Nephron (organoid): ENCODE results near the gene PTGES2.
A peak's percentile ranks its signal among the peaks of the same experiment; 100 is the strongest.

Source experiments
- H3K27ac Mint-ChIP-seq, 3 experiments: 2 replicates each; pipeline ENCODE4 v1.8.0; 2020; ENCODE audit warnings: mixed read lengths in 3 of 3, mild to moderate bottlenecking in 2 of 3, moderate library complexity in 1 of 3
- H3K27me3 Mint-ChIP-seq: 2 replicates; pipeline ENCODE4 v1.8.0; 2021; ENCODE audit warnings: low read depth, mild to moderate bottlenecking, moderate library complexity, mixed read lengths
- H3K36me3 Mint-ChIP-seq: 2 replicates; pipeline ENCODE4 v1.8.0; 2020; ENCODE audit warnings: low read depth, mixed read lengths
- H3K4me1 Mint-ChIP-seq: 2 replicates; pipeline ENCODE4 v1.8.0; 2020; ENCODE audit warnings: mixed read lengths
- H3K4me3 Mint-ChIP-seq, 3 experiments: 2 replicates each; pipeline ENCODE4 v1.8.0; 2020; ENCODE audit warnings: mild to moderate bottlenecking in 3 of 3, mixed read lengths in 3 of 3, moderate library complexity in 2 of 3
- H3K9me3 Mint-ChIP-seq: 2 replicates; pipeline ENCODE4 v1.8.0; 2020; ENCODE audit warnings: mixed read lengths
- TF ChIP-seq, protein P1 (sequence below), 3 experiments: fragments of 200-600 bp; sonication (generic); IDR thresholded peaks; one replicate each; pipeline ENCODE4 v1.5.0; 2021; ENCODE audit warnings: antibody characterized with exemption in 3 of 3; ENCODE audit not compliant: unreplicated experiment in 3 of 3

The PTGES2 gene

DNA sequence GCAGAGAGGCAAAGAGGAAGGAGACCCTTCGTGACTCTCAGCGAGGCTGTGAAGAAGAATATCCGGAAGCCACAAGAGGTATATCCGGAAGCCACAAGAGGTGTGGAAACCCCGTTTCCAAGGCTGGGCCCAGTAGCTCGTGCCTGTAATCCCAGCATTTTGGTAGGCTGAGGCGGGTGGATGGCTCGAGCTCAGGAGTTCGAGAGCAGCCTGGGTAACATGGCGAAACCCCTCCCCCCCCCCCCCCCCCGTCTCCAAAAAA, 31.9 kb upstream of the PTGES2 start:
- H3K27ac Mint-ChIP-seq = peak overlapping the region; percentile 48 to 66 (median 66)
- no peaks in the 10 kb centered on the region for H3K9me3 Mint-ChIP-seq
- H3K36me3 Mint-ChIP-seq = peaks cover 14% of the 10 kb centered on the region
- peak overlapping the region; percentile 78 to 80 (median 79) for H3K4me3 Mint-ChIP-seq
- TF ChIP-seq, protein P1, sequence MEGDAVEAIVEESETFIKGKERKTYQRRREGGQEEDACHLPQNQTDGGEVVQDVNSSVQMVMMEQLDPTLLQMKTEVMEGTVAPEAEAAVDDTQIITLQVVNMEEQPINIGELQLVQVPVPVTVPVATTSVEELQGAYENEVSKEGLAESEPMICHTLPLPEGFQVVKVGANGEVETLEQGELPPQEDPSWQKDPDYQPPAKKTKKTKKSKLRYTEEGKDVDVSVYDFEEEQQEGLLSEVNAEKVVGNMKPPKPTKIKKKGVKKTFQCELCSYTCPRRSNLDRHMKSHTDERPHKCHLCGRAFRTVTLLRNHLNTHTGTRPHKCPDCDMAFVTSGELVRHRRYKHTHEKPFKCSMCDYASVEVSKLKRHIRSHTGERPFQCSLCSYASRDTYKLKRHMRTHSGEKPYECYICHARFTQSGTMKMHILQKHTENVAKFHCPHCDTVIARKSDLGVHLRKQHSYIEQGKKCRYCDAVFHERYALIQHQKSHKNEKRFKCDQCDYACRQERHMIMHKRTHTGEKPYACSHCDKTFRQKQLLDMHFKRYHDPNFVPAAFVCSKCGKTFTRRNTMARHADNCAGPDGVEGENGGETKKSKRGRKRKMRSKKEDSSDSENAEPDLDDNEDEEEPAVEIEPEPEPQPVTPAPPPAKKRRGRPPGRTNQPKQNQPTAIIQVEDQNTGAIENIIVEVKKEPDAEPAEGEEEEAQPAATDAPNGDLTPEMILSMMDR (IDR thresholded peaks at IDR 0.05; ENCODE audit: unreplicated experiment in 3 of 3) = no peak
- H3K27me3 Mint-ChIP-seq = no peaks in the 10 kb centered on the region
- H3K4me1 Mint-ChIP-seq = peaks cover 4% of the 10 kb centered on the region

DNA sequence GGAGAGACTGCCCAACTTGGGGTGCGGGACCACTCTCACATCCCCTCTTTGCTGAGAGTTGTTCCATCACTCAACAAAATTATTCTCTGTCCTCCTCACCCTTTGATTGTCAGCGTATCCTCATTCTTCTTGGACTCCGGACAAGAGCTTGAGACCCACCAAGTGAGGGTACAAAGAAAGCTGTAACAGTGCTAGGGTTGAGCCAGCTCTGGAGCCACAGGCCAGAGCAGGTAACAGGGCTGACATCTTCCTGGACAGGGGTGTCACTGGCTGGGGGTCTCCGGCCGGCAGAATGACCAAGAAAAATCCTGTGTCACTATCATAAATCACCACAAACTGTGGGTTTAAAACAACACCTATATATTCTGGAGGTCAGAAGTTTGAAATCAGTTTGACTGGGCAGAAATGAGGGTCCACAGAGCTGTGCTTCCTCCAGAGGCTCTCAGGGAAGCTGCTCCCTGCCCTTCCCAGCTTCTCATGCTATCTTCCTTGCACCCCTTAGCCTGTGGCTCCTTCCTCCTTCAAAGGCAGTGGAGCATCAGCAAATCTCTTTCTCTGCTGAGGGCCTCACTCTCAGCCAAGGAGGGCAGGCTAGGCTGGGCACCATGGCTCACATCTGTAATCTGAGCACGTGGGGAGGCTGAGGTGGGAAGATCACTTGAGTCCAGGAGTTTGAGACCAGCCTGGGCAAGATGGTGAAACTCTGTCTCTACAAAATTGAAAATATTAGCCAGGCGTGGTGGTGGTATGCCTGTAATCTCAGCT, 28.4 kb upstream of the PTGES2 start:
- no peaks in the 10 kb centered on the region for H3K27me3 Mint-ChIP-seq
- no peak overlapping the region for H3K27ac Mint-ChIP-seq
- no peaks in the 10 kb centered on the region for H3K36me3 Mint-ChIP-seq
- no peaks in the 10 kb centered on the region for H3K9me3 Mint-ChIP-seq
- TF ChIP-seq, protein P1 (IDR thresholded peaks at IDR 0.05; ENCODE audit: unreplicated experiment in 3 of 3) = no peak
- no peak overlapping the region for H3K4me3 Mint-ChIP-seq
- H3K4me1 Mint-ChIP-seq = peaks cover under 1% of the 10 kb centered on the region

DNA sequence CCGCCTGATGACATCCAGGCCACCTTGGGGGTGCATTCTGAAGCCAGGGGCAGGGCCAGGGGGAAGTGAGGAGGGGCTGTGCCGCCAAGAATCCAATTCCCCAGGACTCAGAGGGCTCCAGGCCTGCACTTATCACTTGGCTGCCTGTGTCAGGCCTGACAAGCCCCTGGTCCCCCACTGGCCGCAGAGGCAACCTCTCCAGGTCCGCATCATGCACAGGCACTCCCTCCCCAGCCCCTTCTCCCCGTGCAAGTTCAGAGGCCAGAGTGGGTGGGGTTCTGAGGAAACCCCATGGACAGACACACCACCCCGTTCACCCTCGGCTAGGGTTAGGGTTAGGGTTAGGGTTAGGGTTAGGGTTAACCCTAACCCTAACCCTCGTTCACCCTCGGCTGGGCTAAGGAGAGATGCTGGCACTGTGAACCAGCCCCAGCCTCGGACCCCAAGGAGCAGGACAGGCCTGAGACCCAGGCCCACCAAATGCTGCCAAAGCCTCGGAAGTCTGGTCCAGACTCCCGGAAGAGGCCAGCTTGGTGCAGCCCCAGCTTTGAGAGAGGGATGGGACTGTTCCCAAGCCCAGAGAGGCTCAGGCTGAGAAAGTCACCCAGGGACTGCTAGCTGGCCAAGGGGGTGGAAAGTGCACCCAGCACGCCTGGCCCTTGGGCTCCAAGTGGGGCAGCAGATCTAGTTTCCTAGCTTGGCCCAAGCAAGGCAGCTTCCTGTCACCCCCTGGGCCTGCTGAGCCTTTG, 26.6 kb upstream of the PTGES2 start:
- Mint-ChIP-seq H3K4me3 (no peak overlapping the region), H3K27me3 (no peaks in the 10 kb centered on the region), H3K9me3 (no peaks in the 10 kb centered on the region), H3K4me1 (peaks cover 7% of the 10 kb centered on the region), H3K27ac (no peak overlapping the region), H3K36me3 (no peaks in the 10 kb centered on the region)
- TF ChIP-seq, protein P1 (IDR thresholded peaks at IDR 0.05; ENCODE audit: unreplicated experiment in 3 of 3) = no peak

DNA sequence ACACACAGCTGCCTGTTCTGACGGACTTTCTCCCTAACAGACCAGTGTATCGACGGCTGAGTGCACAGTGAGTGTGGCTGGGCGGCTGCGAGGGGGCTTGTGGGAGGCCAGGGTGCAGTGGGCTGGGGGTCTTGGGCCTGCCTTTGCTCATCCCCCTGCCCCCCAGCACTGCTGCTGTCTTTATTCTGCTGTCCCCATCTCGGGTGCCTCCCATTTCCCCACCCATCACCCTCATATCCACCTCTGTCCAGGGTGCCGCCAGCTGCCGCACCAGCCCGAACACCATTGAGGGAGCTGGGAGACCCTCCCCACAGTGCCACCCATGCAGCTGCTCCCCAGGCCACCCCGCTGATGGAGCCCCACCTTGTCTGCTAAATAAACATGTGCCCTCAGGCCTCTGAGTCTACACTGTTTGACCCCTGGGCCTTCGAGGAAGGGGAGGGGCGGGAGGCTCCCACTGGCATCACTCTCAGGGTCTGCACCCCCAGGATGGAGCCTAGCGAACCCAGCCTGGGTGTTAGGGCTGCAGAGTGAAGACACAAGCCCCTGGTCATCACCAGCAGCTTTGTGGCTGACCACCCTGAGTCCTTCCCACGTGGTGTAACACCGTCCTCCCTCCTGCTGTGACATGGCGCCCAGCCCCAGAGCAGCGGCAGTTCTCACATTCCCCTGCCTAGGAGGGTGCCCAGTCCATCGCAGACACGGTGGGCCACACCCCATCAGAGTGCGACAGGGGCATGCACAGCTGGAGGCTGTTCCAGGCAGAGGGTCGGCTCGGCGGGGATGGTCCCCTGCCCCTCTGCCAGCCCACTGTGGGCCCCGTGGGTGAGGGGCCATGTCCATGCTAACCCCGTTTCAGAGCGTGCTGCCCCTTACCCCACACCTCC, 25.8 kb upstream of the PTGES2 start:
- Mint-ChIP-seq H3K4me3 (no peak overlapping the region), H3K27me3 (no peaks in the 10 kb centered on the region), H3K27ac (no peak overlapping the region), H3K4me1 (peaks cover 11% of the 10 kb centered on the region), H3K36me3 (no peaks in the 10 kb centered on the region), H3K9me3 (no peaks in the 10 kb centered on the region)
- TF ChIP-seq, protein P1 (IDR thresholded peaks at IDR 0.05; ENCODE audit: unreplicated experiment in 3 of 3) = no peak

DNA sequence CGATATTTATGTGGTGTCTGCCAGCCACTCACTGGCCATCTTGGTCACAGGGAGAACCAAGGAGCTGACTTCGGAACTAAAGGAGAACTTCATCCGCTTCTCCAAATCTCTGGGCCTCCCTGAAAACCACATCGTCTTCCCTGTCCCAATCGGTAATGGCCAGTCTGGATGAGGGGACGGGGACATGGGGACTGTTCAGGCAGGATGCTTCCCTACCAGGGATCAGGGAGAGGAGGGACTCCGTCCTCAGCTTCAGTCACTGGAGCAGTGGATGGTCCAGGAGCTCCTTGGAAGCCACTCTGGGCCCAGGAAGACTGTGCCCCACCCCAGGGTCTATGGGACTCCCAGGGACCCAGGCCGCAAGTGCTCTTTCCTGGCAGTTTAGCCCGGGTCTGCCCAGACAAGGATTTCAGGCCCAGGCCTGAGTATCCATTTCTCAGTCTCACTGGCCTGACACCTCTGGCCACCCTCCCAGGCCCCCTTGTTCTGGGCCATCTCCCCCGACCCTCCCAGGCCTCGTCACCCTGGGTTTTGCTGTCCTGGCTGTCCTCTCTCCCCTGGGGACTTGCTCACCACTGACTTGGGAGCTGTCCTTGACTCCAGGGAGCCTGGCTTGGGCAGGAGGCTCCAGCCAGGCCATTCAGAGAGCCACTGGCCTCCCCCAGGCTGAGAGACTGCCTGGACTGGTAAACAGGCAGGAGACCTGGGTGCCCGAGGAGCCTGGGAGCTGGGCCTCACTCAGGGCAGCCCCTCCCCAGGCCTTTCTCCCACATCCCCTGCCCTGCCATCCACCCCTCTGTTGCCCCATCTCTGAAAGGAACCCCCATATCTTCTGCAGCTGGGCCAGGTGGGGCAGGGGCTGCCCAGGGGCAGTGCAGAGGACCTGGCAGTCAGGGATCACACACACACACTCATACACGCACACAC, 24.9 kb upstream of the PTGES2 start:
- Mint-ChIP-seq H3K9me3 (no peaks in the 10 kb centered on the region), H3K27me3 (no peaks in the 10 kb centered on the region), H3K27ac (no peak overlapping the region), H3K36me3 (no peaks in the 10 kb centered on the region), H3K4me1 (peaks cover 11% of the 10 kb centered on the region), H3K4me3 (no peak overlapping the region)
- TF ChIP-seq, protein P1 (IDR thresholded peaks at IDR 0.05; ENCODE audit: unreplicated experiment in 3 of 3) = no peak
